NCI-H1417 (cell line): ENCODE results near the gene MAP3K7CL.
"Not testable (repeated sequence)": the region's sequence is repeated elsewhere in the genome, so short reads cannot be mapped to it uniquely, and the experiment has no call there.

Source experiments
- DNase-seq, 3 experiments: peaks; one replicate each; lab custom pipeline; 2025; lab: John Stamatoyannopoulos, UW

The MAP3K7CL gene

DNA sequence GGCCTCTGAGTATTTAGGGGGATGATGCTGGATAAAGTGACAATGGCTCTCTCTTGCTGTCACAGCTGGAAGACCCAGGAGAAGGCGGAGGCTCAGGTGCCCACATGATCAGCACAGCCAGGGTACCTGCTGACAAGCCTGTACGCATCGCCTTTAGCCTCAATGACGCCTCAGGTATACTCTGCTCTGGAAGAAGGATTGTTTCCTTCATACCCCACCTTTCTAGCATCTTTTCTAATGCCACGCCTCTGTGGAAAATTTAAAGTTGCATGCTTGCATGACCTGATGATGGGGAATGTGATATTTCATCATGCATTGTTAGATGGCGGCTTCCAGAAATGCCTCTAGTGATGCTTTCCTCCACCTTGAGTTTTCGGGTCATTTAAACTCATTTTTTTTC lies 2.8 kb downstream of the MAP3K7CL start:
- DNase-seq: no peak

DNA sequence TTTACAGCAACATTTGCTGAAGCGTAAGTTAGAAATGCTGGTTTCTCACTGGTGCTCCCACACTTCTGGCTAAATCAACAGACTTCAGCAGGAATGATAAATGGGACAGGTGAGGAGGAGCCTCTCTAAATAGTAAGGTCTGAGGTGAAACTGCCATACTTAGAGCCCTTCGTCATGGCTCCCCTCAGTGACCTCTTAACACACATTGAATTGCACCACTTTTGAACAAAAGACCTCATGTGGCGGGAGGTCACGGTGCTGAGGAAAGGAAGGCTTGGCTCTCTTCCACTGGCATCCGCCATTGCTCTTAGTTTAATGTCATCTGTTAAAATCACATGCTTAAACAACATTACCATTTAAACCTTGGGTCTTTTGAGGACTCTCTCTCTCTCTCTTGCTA lies 3.4 kb downstream of the MAP3K7CL start:
- peak in 1 of 3 experiments; percentile 41 for DNase-seq

DNA sequence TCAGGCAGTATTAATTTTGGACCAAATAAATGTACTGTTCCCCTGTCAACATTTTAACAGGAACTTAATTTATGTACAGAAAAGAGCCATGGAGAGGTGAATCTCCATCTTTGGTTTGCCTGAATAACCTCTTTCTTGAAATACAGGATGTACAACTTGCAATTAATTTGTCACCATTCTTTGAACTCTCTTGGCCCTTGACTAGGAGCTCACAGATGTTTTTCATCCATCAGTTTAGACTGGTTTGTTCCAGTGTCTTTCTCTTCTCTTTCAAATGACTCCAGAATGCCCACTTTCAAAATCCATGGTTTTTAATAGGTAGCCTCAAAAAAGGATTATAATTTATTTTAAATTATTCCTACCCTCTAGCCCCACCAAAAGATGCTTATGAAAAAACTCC lies 5.0 kb downstream of the MAP3K7CL start:
- no peak for DNase-seq

DNA sequence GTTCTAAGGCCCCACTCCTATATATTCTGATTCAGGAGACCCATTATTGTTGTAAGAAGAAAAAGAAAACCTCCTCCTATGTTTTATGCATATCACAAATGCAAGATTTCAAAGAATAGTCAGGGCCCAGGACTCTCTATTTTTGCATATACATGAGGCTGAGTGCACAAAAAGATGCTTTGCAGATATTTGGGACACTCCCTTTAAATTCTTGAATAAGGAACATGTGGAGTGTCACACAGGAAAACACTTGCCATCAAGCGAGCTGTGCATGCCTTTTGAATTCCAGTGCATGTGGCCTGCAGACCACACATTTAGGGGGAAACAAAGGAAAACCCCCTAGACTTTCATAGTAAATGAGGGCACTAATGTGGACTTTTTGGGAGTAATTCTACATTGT lies 5.6 kb downstream of the MAP3K7CL start:
- DNase-seq: no peak

DNA sequence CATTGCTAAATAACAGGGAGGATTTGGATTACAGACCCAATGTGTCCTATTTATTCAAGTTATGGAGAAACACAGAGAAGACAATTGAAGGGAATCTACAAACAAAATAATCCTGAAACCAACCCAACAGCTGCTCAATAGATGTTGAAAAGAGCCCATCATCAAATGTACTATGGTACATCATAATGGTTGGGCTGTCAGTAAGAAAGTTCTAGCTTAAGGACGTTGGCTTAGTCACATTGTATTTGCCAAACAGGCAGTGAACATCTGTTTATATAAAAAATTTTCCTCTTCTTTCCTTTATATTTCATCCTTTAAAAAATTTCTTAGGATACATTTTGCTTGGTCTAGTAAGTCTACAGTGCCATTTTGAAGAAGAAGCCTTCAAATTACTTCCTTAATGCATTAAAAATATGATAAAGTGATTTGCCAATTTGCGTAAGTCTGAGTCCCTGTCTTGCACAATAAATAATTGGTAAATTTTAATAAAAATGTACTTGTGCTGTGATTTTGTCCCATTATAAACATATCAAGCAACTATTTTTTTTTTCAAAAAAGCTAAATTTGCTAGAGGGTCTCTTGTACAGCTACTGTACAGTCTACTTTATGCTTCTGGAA lies 14.4 kb downstream of the MAP3K7CL start:
- no peak for DNase-seq

DNA sequence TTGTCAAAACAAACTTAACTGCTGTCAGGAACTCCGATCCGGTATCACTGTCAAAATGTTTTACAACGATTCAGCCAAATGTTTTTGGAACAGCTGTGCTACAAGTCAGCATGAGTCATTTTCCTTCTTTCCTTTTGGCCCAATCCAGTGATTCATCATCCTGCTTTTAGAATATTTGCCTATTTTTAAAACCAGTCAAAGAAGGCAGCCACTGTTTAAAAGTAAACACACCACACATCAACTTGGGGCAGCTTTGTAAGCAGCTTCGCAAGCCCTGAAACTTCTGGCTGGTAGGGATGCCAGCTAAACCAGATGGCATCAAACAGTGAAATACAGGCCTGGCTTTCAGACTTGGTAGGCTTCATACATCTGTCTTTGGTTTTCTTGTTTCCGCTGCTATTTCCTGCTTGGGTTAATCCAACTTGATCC lies 14.9 kb downstream of the MAP3K7CL start:
- no peak for DNase-seq

DNA sequence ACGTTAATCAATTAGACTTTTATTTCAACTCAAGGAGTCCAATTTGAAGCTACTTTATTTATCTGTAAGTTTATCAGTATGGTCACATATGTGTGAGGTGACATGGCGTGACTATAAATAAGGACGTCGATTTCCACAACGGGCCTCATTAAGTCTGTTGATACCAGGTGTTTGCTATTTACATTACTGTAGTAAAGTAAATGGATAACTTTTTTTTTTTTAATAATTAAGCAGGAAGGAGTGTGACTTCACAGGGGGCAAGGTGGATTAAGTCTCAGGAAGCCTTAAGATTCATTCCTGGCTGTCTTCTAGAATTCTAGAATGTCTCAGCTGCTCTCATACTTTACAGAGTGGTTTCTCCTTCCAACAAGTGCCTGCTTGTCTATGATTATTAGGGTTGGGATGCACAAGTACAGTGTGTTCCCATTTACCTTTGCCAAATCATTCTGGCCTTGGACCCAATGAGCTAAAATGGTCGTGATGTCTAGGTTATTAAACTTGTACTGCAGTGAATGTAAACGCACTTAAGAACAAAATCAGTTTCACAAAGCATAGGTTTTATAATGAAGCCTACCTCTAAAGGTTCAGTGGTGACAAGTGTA lies 15.5 kb downstream of the MAP3K7CL start:
- DNase-seq: no peak

DNA sequence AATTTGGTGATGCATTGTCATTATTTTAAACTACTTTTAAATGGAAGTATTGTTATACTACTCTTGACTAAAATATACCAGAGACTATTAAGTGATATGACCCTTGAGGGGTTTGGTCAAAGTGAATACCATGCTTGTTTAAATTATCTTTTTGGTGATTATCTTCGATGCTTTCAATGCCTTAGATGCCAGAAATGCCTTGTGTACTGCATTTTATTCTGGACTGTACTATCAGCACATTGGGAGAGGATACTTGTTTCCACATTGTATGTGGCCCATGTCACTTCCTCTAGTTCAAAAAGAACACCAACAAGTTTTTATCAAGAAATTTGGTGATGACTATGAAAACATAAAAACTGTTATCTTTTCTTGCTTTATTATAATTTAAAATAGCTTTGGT lies 16.3 kb downstream of the MAP3K7CL start:
- DNase-seq: no peak

DNA sequence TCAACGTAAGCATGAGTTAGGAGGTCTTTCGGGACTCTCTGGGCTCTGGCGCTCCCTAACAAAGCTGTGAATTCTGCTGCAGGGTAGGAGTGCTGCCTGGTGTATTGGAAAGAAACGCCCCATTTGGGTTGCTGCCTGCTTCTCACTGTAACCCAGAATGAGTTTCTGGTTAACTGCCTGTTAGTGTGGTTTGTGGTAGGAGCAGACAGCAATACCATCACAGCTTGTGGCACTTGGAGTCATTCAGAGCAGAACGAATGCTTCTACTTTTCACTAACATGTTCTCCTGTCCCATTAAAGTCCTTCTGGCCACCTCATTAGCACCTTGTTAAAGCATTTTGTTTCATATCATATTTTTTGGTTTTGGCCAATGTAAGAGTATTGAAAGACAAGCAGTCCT lies 18.1 kb downstream of the MAP3K7CL start:
- DNase-seq: no peak

DNA sequence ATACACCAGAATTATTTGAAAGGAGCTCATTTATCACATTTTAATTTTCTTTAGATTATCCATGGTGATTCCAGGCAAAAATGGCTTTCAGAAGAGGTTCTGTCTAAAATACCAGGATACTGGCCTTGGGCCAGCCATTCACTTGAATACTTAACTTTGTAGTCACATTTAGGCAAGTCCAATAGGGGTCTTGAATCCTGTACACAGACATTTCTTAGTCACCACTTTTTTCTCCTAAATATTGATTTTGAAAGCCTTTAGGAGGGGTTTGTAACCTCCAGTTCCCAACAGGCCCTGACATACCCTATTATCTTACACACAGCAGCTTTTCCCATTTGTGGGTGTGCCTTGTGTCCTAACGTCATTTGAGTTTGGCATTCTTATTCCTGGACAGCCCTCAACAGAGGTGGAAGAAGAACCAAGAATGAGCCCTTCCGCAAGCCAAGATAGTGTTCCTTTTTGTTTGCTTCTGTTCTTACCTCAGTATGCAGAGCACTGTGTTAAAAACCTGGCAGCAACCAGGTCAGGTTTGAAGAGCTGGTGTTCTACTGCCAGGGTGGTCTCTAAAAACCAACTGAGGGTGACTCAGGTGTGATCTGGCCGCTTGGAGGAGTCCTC lies 19.5 kb downstream of the MAP3K7CL start:
- DNase-seq: no peak

DNA sequence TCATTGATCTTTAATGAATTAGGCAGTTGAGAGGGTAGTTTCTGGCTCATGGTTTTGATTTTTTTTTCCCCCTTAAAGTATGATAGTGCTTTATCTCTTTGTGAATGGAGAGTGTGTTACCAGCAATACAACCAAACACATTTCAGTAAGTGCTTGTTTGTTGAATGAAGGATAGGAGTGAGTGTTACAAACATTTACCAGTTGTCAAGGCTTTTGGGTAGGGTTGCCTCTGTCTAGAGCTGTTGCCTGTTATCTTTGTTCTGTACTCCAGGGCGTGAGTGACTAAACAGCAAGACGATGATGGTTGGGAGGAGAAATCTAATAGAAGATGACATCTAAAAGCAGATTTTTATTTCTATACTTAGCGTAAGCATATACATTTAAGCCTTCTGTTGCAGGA lies 21.5 kb downstream of the MAP3K7CL start:
- DNase-seq: no peak

DNA sequence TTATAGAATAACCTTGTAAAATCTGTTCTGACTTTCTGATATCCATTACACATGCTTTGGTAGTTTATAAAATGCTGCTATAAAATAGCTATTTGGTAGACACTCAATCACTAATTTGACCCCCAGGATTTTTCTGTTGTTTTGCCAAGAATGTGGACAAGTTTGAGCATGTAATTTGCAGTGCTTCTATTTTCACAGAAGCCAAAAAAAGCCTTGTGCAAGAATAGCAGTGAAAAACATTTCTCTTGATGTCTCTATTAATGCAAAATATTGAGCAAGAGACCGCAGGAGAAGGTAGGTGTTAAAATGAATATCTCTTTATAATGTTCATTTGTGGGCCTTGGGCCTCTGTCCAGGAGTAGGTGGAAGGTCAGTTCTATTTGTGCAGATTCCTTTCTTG lies 22.5 kb downstream of the MAP3K7CL start:
- DNase-seq: no peak

DNA sequence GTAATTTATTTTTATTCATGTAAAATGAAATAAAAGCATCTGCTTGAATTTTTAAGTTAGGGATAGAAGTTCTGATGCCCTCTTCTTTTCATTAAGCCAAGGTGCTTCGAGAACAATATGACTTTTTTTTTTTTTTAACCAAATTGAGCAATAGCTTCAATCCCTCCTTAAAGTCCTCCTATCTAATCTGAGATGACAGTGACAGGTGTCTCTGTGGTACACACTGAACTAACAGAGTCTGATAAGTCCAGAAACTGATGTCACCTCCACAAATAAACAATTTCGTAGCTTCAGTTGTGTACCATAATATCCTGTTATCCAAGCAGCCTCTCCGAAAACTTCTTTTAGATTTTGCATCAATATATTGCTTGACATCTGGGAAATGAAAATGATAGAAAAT lies 23.8 kb downstream of the MAP3K7CL start:
- no peak for DNase-seq

DNA sequence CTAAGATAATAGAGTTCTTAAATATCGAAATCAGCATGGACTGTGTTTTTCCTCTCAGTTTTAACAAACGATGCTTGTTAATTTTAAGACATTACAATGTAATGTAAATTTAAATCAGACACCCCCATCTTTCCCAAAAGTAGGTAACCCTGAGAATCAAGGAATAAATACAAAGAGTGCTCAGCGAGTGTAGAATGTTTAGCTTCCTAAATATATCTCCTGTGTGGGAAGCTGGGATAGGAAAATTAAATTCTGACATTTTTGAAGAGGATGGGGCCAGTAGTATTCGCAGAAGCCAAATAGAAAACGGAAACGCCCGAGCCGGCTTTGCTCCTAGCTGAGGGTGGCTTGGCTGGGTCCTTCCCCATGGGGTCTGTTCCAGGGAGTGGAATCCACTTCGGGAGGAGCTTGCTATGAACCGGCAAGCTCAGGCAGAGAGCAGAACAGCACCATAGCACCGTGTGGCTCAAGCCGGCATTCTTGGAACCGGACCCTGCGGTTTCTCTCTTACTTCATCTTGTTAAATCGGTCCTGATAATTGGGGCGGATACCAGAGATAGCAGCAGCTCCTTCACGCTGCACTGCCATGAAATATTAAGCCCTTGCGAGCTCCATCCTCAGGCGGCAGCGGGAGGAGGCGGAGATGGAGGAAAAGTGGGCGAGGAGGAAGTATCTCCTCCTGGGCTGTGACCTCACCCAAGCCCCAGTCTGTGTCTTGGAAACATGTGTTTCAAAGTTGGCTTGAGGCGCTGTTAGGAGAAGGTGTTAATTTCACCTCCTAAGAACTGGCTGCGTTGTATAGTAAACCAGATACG lies 24.9 kb downstream of the MAP3K7CL start:
- no peak for DNase-seq

DNA sequence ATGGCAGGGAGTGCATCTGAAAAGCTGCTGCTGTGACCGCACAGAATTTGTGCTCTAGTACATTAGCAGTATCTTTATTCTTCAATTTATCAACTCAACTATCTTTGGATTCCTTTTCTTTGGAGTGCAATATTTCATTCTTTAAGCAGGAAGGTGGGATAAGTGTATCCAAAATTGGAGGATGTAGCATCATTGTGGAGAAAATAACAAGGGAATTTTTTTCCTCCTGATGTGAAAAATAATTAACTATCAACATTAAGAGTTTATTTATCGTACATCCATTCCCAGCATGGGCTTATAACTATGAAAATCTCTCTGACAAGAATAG lies 25.5 kb downstream of the MAP3K7CL start:
- no peak for DNase-seq

DNA sequence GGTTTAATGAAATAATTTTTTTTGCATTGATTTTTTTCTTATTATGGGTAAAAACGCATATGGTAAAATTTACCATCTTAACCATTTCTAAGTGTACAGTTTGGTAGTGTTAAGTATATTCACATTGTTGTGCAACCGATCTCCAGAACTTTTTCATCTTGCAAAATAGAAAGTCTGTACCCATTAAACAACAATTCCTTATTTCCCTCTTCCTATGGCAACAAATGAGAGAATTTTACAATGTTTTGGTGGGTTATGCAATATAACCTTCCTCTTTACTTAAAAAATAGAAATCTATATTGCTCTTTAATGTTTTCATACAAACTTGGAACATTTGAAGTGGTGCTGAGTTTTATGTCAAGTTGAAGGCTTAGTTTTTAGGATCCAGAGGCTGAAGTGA lies 26.6 kb downstream of the MAP3K7CL start:
- no peak for DNase-seq

DNA sequence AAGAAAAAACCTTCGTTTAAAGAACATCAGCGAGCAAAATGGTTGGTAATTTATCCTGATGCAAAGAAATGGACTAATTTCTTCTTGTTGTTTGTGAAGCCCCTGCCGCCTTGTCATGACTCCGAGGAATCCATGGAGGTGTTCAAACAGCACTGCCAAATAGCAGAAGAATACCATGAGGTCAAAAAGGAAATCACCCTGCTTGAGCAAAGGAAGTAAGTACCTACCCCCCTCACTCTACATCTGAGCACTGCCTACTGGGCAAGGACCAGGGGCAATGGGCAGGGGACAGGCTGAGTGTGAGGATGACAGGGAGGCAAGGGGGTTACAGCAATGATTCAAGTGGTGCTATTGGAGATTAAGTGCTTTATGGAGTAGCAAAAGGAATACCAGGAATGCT lies 29.4 kb downstream of the MAP3K7CL start:
- no peak for DNase-seq

DNA sequence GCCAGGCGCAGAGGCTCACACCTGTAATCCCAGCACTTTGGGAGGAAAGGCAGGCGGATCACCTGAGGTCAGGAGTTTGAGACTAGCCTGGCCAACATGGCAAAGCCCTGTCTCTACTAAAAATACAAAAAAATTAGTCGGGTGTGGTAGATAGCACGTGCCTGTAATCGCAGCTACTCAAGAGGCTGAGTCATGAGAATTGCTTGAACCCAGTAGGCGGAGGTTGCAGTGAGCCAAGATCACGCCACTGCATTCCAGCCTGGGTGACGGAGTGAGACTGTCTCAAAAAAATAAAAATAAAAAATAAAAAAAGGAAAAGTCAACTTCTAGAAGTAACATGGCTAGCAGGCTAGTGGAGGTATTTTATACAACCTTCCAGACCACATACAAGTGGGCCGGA lies 32.4 kb downstream of the MAP3K7CL start:
- not testable (repeated sequence) for DNase-seq

DNA sequence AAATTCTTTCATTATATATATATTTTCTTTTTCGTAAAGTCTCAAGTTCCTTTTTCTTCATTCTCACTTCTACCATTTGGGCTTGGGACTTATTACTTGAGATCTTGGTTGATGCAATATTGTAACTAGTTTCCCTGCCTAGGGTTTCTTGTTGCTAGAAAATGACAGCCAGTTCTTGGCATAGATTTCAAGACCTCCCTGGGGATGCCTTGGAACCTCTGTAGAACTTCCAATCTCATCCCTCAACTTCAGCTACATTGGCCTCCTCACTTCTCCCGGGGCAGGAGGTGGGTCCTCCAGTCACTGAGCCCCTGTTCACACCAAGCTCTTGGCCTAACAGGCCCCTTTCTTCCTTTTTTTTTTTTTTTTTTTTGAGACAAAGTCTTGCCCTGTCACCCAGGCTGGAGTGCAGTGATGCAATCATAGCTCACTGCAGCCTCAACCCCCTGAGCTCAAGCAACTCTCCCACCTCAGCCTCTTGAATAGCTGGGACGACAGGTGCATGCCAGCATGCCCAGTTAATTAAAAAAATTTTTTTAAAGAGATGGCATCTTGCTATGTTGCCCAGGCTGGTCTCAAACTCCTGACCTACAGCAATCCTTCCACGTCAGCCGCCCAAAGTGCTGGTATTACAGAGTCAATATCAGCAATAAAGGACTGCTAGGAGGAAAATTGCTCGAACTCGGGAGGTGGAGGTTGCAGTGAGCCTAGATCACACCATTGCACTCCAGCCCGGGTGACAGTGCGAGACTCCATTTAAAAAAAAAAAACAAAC lies 33.1 kb downstream of the MAP3K7CL start:
- no peak for DNase-seq

DNA sequence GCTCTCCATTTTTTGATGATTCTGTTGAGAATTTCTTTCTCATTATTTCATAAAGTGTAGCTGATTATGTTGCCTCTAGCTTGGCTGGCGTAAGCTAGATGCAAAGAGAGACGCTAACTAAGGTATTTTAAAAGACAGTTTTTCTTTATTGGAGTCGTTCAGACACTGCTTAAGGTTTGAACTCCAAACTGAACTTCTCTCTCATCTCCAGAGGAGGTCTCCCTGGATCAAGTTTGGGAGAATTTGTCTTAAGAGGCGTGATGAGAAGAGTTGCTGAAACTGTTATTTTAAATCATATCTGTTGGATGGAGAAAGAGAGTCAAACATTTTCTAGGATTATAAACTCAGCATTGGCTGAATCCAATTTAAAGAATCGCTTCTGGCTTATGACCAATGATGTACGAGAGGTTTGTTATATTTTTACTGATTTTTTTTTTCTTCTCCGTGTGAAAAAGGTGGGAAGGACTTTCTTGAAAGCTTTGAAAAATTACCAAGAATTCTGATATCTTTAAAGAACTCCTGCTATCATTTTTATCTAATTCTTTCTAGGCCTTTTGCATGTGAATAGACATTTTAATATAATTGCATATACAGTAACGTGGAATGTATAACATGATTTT lies 34.0 kb downstream of the MAP3K7CL start:
- peak in 1 of 3 experiments; percentile 68 for DNase-seq

DNA sequence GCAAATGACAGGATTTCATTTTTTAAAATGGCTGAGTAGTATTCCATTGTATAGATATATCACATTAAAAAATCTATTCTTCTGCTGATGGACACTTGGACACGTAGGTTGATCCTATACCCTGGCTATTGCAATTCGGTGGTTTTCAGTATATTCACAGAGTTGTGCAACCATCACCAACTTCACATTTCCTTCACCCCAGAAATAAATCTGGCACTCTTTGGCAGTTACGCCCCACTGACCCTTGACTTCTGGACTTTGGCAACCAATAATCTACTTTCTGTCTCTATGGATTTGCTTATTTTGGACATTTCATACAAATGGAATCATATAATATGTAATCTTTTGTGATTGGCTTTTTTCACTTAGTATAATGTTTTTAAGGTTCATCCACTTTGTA lies 35.9 kb downstream of the MAP3K7CL start:
- no peak for DNase-seq

DNA sequence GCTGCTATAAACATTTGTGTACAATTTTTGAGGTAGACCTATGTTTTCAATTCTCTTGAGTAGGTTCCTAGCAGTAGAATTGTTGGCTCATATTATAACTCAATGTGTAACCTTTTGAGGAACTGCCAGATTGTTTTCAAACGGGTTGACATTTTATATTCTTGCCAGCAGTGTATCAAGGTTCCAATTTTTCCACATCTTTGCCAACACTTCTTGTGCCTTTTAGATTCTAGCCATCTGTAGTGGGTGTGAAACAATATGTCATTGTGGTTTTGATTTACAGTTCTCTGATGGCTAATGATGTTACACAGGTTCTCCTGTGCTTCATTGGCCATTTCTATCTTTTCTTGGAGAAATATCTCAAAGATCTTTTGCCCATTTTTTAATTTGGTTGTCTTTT lies 36.4 kb downstream of the MAP3K7CL start:
- DNase-seq: no peak
